GM19463 (cell line): ENCODE results near the gene FLT4.

Source experiments
- ATAC-seq: cut with Tn5 transposase; IDR thresholded peaks from one replicate; pipeline ENCODE4 v1.9.1; 2021; ENCODE audit warnings: mild to moderate bottlenecking, moderate library complexity; ENCODE audit not compliant: unreplicated experiment

The FLT4 gene

DNA sequence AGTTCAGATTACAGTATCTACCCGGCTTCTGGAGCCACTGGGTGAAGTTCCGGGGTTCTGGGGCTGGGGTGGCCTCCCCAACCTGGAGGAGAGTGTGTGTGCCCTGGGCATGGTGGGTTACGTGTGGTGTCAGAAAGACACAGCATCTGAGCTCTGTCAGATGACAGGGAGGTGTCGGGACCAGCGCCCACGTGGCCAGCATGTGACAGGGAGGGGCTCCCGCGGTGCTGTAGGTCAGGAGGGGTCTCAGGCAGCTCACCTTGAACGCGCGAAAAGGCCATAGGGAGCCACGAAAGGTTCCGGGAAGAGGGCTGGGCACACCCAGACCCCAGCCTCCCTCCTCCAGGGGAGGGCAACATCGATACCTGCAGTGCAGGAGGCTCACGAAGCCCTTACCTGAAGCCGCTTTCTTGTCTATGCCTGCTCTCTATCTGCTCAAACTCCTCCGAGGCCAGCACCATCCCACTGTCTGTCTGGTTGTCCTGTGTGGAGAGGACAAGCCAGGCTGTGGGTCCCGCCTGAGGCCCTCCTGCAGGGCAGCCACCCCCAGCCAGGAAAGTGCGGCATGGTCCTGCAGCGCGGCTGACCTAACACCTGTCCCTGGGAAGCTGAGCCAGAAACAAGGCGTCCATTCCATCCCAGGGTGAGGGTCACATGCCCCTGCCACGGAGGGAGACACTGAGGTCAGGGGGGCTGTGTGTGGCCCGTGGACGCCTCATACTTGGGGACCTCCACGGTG is 40.7 kb downstream of the FLT4 start:
- no peak for ATAC-seq

DNA sequence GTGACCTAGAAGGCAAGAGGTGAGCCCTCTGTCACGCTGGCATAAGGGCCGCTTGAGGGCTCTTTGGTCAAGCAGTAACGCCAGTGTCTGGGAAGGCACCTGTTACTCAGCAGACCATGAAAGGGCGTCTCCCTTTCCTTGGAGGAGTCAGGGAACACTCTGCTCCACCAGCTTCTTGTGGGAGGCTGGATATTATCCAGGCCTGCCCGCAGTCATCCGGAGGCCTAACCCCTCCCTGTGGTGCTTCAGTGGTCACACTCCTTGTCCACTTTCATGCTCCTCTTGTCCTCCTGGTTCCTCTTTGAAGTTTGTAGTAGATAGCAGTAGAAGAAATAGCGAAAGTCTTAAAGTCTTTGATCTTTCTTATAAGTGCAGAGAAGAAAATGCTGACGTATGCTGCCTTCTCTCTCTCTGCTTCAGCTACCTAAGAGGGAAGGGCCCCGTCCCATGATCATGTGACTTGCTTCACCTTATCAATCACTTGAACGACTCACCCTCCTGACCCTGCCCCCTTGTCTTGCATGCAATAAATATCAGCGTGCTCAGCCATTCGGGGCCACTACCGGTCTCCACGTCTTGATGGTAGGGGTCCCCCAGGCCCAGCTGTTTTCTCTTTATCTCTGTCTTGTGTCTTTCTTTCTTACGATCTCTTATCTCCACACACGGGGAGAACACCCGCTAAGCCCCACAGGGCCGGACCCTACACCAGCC is 41.4 kb downstream of the FLT4 start:
- ATAC-seq = no peak

DNA sequence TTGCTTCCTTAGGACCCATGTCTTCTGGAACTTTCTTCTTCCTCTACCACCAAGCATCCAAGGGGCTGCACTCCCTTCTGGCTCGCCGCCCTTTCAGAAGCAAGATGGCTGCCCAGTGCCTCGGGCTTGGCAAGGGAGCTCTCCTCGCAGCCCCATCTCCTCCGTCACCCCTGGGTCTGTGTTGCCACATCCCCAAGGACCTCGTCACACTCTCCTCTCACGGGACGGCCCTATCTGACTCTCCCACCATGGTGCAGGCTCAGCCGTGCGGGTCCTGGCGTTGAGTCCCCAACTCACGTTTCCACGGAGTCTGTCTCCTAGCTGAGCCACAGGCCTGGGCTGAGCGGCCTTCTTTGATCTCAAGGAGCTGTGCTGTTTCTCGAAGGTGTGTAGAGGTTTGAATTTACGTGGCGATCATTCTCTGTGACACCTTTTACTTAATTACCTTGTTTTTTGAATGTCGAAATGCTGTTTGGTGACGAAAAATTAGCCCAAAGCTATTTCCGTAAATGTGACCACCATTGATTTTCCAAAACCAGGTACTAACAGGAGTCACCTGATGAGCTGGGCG is 43.1 kb downstream of the FLT4 start:
- ATAC-seq = no peak

DNA sequence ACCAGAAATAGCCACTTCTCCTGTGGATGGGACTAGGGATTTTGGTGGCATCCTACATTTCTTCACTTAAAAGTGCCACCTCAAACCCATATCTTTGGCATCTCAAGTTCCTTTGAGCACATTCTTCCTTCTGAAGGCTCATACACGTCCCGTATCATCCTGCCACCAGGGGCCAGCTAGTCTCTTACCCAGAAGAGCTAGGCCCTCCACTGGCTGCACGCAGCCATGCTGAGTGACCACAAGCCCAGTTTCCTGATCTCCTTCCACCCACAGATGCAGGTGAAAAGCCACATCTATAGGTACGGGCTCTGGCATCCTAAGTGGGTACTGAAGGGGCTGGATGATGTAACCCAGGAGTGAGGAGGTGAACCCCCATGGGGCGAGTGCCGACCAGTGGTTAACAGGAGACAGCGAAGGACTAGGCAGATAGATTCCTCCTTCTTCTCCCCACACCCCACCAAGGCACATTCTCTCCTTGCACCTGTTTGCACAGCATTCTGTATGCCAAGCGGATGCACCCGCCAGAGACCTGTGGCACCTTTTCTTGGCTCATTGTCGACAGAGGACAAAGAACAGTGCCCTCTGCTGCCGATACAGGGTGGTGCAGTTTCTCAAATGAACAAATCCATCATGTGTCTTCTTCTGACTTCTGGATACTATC is 43.7 kb downstream of the FLT4 start:
- ATAC-seq = peak; percentile 42

DNA sequence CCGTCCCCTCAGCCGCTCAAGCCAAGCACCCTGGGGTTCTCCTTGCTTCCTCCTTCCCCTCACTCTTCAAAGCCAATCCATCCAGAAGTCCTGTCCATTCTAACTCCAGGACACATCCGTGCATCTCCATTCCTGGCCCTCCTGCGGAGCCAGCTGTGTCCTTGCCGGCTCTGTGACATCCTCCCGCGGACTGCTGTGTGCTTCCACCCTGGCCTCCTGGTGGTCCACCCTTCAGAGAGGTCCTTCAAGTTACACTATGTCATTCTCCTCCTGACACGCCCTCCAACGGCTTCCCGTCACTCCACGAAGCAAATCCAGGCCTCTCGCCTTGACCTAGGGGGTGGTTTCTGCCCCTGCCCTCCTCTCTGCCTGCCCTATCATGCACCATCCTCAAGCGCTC is 45.1 kb downstream of the FLT4 start:
- no peak for ATAC-seq

DNA sequence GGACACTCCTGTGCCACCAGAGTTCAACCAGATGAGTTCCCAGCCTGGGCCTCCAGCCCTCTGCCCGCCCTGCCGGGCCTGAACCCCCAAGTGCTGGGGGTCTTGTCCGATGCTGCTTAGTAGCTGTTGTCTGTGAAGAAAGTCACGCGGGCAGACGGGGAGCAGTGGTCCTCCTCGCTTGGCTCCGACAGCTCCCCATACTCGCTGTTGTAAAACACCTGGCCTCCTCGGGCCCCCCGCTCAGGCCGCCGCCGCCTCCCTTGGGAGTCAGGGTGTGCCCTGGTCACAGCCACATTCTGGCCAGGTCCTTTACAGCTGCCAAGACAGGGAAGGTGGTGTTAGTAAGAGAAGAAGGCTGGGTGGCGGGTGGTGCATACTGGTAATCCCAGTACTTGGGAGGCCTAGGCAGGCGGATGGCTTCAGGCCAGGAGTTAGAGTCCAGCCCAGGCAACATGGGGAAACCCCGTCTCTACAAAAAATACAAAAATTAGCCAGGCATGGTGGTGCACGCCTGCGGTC is 46.3 kb downstream of the FLT4 start:
- ATAC-seq = no peak

DNA sequence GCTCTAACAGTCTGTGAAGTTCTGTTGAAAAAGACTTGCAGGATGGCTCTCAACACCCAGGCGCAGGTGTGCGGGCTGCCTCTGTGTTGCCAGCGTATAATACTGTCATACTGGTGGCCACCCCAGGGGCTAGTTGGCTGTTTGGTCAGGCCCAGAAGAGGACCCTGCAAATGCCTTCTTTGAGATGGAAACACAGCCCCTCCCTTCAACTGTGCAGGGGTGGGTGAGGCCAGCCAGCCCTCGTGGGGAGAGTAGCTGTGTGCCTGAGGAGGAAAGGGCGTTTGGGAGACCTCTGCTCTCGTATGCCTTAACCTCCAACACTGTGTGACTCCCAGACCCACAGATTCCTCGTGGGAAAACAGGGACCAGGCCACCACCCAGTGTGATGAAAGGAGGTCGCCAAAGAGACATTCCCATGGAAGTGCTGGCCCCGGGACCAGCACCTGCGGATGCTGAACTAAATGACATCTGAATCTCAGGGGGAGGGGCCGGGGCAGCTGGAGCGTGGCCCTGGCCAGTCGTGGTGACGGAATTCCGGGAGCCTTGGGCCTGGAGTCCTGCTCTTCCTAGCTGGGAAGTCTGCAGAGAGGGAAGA is 46.8 kb downstream of the FLT4 start:
- no peak for ATAC-seq

DNA sequence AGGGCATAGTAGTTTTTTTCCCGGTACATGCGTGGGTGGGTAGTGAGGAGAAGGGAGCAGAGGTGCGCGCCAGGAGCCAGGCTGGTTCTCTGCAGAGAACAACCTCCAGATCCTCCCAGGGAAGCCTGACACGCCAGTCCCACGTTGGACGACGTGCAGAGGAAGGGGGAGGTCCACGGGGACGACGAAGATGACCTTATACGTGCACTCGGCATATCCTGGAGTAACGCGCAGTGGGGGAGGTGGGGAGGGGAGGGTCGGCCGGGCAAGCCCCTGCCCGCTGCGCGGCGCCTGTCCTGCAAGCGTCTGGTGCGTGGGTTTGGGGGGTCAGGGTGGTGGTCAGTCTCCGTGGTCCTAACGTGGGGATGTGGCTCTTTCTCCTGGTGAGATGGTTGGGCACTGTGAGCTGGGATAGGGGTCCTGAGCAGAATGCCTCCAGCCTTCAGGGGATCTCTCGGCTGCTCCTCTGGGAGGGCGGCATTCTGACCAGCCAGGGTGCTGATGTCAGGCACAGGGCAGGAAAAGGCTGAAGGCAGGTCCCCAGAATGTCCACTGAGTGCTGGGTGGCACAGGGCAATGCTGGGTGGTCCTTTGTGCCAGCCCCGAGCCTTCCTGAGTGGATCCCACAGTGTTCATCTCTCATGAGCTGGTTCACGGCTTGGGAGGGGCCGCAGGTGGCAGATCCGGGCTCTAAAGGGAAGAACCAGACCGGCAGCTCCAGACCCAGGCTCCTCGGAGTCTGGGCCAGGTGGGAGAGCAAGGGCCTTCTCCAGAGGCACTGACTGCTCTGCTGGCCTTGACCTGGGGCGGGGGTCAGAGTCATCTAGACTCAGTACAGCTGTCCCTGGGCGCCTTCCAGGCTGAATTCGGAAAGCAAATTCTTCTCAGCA is 47.6 kb downstream of the FLT4 start:
- ATAC-seq = no peak

DNA sequence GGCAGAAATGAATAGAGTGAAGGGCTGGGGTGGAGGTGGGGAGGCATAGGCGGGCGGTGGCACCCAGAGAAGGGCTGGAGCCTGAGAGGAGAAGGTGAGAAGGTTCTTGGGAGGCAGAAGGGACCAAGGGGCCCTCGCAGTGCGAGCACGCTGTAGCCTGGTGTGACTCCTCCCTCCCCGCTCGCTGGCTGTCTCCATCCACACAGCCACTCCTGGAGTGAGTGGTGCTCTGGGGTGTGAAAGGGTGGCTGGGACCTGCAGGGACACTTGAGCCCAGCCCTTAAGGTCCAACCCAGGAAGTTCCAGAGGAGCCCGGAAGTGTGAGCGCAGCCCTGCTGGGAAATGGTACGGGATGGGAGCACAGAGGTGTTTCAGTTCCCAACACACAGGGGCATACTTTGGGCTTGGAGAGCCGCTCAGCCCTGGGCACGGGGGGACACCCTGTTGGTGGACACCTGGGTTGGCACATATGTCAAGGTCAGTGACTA is 48.8 kb downstream of the FLT4 start:
- ATAC-seq = no peak

DNA sequence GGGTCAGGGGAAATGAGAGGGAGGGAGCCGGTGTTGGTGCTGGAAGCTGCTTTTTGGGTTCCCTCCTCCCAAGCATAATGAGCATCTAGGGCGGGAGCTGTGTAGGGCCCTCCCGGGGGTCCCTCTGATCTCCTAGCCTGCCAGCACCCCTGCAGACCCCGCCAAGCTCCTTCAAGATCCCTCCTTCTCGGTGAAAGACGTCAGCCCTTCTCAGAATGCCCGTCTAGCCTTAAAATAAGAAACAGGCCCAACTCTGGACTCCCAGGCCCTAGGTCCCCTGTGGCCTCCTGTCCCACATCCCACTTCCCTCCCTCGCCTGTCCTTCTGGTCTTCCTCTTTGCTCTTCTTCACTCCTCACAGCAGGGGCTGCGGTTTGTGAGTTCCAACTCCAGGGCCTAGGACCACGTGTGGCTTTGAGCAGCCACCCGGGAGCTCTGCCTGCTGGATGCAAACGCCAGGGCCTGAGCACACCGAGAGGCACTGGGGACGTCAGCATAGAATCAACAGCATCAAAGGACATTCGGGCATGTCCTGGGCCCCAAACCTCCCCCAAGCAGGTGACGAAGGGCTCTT is 49.3 kb downstream of the FLT4 start:
- no peak for ATAC-seq

DNA sequence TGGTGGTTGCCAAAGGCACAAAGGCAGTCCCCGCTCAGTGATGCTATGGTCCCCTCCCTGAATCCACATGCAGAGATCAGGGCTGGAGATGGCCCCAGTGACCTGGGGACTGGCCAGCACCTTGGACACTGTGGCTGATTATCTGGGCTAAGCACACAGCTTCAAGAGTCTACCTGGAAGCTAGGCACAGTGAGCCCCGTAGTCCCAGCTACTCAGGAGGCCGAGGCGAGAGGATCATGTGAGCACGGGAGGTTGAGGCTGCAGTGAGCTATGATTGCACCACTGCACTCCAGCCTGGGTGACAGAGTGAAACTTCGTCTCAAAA is 49.8 kb downstream of the FLT4 start:
- ATAC-seq = no peak

DNA sequence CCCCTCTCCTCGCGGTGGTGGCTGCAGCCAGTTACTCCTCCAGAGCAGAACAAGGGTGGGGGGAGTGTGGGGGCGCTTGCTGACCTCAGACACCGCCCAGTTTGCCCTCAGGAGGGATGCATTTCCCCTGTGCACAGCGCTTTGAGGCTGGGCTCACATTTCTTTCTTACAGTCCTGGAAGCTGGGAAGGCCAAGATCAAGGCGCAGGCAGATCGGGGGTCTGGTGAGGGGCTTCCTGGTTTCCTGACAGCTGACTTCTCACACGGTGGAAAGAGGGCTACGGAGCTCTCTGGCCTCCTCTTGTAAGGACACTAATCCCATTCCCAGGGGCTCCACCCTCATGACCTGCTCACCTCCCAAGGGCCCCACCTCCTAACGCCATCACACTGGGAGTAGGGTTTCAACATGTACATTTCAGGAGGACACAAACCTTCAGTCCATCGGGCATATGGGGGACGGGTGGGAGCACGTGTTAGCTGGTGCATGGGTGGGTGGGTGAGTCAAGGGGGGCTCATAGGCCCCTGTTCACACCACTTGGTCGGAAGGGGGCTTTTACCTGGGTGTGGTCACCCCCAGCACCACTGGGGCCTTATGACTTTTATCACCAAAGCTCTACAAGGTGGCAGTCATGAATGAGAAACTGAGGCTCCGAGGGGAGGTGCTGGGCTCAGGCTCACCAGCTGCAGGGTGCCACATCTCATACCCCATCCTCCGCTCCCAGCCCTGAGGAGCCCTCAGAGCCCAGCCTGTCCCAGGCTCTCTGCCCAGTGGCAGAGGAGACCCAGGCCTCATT is 50.4 kb downstream of the FLT4 start:
- no peak for ATAC-seq

DNA sequence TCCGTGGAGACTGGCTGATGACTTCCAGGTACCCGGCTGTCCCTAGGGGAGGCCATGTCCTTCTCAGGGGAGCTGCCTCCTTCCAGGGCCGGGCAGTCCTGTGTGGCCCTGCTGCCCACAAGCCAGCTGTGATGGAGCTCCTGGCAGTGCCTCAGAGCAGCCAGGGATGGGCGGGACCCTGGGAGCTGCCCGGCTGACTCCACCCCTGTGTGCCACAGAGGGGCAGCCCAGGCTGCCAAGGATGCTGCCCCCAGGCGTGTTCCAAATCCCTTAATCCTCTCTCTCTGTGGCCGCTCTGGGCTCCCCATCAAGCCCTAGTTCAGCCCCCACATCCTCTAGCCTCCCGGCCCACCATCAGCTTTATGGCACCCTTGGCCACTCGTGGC is 51.1 kb downstream of the FLT4 start:
- ATAC-seq = no peak

DNA sequence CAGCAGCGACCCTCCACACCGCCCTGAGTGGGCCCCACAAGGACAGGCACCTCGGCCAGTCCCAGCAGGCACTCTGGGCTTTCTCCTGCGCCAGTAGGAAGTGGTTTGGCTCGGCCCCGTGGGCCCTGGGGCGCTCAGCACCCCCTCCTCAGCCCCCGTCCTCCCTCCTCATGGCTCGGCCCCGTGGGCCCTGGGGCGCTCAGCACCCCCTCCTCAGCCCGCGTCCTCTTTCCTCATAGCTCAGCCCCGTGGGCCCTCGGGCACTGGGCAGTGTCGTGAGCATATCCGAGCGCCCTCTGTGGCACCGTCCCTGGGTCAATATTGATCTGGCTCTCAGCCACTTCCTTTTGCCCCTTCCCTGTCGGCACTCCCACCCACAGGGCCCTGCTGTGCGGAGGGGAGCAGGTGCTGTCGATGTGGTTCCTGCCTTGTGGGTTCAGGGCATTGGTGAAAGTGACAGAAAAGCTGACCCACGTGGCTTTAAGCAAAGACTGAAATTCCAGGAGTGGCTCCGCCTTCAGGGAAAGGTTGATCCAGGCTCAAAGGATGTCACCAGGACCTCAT is 52.6 kb downstream of the FLT4 start:
- ATAC-seq = no peak

DNA sequence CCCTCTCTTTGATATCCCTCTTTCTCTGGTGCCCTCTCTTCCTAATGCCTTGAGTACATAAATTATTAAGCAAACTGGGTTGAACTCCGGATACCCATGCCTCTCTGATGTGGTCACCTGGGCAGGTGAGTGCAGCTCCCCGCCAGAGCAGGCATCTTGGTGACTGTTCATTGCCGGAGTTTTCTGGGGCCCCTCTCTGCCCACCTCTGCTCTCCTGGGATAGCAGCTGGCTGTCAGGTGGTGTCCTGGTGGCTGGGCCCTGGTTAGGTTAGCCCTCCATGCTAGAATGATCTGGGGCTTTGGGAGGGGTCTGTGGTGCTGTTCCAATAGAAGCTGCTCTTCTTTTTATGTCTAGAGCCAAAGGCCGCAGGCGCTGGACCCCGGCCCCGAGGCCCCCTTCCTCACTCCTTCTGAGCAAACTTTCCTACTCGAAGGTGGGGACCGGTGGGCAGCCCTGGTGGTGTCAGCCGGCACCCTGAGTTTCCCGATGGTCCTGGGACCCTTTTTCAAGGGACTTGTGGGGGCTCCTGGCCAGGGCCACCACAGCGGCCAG is 53.2 kb downstream of the FLT4 start:
- no peak for ATAC-seq

DNA sequence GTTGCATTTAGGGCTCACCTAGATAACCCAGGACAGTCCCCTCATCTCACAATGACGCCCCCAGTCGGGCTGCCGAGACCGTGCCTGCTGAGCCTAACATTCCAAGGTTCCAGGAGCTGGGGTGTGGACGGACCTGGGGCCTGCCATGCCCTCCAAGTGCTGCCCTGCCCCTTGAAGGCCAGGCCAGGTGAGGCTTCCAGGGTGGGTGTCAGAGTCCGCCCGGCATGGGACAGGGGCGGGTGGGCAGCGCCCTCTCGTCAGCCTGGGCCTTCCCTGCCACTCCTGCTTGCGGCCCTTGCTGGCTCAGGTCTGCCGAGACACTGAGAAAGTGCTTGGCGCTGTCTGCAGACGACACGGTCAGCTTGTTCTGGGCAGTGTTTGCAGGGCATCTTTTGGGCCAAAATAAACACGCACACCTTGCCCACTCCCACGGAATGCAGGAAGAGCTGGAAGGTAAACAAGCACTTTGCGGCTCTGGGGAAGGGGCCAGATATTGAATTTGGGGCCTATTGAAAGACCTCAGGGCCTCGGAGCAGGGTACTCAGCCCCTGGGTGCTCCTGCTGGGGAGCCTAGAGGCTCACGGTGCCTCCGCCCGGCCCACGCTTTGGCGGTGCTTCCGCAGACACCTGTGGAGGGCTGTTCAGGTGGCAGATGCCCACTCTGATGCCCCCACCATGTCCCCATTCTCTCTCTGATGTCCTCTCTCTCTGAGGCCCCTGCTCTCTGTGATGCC is 53.9 kb downstream of the FLT4 start:
- ATAC-seq = no peak

DNA sequence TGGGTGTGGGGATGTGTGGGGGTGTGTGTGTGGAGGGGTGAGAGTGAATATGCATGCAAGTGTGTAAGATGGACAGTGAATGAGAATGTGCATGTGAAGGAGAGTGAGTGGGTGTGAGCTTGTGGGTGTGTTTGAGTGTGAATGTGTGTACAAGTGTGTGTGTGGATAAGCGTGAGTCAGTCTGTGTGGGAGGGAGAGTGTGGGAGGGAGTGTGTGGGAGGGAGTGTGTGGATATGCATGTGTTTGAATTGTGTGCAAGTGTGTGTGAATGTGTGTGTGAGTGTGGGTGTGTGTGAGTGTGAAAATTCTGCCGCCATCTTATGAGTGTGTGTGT is 54.4 kb downstream of the FLT4 start:
- ATAC-seq = no peak
